ENCODE data around the gene SLC7A5.
"Not testable (repeated sequence)": the region's sequence is repeated elsewhere in the genome, so short reads cannot be mapped to it uniquely, and the experiment has no call there.

The SLC7A5 gene

DNA sequence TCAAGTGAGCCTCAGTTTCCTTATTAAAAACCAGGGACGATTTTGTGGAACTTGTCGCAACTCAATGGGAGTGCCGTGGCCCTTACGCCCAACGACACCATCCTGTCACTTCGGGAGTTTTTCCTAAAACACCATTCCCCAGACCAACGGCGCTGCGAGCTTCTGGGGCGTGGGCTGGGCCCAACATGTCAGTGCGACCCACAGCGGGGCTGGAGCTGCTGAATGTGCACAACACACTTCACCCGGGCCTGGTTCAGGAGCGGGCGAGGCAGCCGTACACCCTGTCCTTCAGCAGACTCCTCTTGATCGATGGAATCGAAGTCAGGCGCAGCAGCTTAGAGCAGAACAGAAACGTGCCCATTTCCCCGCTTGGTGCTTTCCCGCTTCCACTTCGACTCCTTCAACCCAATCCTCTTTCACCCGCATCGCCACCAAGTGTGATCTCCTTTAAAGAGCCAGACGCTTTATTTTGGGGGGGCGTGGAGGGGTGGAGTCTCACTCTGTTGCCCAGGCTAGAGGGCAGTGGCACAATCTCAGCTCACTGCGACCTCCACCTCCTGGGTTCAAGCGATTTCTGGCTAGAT is 13.2 kb upstream of the SLC7A5 start:
- TF ChIP-seq, protein P1, sequence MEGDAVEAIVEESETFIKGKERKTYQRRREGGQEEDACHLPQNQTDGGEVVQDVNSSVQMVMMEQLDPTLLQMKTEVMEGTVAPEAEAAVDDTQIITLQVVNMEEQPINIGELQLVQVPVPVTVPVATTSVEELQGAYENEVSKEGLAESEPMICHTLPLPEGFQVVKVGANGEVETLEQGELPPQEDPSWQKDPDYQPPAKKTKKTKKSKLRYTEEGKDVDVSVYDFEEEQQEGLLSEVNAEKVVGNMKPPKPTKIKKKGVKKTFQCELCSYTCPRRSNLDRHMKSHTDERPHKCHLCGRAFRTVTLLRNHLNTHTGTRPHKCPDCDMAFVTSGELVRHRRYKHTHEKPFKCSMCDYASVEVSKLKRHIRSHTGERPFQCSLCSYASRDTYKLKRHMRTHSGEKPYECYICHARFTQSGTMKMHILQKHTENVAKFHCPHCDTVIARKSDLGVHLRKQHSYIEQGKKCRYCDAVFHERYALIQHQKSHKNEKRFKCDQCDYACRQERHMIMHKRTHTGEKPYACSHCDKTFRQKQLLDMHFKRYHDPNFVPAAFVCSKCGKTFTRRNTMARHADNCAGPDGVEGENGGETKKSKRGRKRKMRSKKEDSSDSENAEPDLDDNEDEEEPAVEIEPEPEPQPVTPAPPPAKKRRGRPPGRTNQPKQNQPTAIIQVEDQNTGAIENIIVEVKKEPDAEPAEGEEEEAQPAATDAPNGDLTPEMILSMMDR (IDR thresholded peaks at IDR 0.05; ENCODE audit: extremely low read depth, insufficient read depth, missing control alignments), result no peak
- DNase-seq (ENCODE audit: low spot score), result no peak
- in situ Hi-C loops (cut with MboI; ENCODE audit: low pct_unique_long_range_greater_than_20kb, low sequenced_read_pairs, unreplicated experiment), result no loop called here

DNA sequence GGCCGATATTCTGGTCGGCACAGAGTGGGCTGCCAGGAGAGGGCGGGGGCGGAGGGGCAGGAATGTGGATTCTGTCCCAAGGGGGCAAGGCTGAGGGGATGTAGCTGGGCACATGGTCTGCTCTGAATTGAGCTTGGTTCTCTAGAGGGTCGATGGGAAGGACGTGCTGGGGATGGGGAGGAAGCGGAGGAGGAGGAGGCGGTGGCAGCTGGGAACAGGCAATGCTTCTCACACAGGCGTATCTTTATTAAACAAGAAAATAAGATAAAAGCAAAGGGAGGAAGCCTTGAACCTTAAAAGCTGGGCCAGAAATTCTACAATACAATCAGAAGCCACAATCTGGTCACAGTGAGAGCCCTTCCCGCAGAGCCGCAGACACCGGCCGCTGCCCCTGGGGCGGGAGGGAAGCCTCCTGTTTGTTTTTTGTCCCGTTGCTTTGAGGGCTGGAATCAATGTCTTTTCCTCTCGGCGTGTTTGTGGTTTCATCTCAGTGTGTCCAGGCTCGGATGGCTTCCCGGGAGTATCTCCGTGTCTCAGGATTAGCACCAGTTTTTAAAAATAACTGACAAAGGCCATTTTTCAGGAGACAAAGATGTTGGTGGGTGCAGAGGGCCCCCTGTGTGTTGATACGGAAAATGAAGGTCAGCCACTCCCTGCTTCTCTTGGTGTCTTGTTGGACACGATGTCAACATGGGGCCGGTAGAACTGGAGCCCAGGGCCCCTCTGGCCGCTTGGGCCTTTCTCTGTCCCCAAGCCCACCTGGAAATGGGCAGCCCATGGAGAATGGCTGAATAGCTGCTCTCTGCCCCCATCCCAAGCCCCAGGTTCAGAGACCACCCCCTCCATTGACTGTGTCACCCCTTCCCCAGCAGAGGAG is 12.3 kb upstream of the SLC7A5 start:
- in situ Hi-C loops (cut with MboI; ENCODE audit: low pct_unique_long_range_greater_than_20kb, low sequenced_read_pairs, unreplicated experiment), result no loop called here
- DNase-seq (ENCODE audit: low spot score), result no peak
- TF ChIP-seq, protein P1 (IDR thresholded peaks at IDR 0.05; ENCODE audit: extremely low read depth, insufficient read depth, missing control alignments), result no peak

DNA sequence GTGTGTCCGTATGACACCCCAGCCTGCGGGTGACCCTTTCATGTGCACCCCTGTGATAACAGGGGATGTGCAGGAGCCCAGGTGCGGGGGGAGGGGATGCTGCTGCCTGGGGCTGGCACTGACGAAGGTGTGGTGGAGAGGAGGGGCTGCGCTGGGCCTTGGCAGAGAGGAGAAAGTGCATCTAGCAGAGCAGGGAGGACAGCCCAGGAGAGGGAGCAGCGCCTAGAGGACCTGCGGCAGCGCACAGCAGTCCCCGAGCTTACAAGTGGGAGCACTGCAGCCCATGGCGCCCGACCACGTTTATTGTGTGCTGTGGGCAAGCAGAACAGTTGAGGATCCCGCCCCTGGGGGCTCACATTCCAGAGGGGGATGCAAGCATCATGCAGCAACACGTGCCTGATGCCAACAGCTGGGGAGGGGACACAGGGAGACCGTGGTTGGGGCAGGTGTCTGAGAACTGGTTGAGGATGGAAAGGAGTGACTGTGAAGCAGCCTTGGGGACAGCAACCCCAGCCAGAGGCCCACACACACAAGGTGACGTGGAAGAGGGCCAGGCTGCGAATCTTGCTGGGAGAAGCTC is 10.9 kb upstream of the SLC7A5 start:
- in situ Hi-C loops (cut with MboI; ENCODE audit: low pct_unique_long_range_greater_than_20kb, low sequenced_read_pairs, unreplicated experiment), result no loop called here
- no peak for DNase-seq (ENCODE audit: low spot score)
- TF ChIP-seq, protein P1 (IDR thresholded peaks at IDR 0.05; ENCODE audit: extremely low read depth, insufficient read depth, missing control alignments), result no peak

DNA sequence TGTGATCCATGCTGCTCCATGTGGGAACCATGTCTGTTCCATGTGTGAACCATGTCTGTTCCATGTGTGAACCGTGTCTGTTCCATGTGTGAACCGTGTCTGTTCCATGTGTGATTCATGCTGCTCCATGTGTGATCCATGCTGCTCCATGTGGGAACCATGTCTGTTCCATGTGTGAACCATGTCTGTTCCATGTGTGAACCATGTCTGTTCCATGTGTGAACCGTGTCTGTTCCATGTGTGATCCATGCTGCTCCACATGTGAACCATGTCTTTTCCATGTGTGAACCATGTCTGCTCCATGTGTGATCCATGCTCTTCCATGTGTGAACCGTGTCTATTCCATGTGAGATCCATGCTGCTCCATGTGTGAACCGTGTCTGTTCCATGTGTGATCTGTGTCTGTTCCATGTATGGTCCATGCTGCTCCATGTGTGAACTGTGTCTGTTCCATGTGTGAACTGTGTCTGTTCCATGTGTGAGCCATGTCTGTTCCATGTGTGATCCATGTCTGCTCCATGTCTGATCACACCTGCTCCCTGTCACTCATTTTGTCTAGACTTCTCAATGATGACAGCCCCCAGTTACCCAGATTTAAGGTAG is 10.2 kb upstream of the SLC7A5 start:
- DNase-seq (ENCODE audit: low spot score); in situ Hi-C loops (cut with MboI; ENCODE audit: low pct_unique_long_range_greater_than_20kb, low sequenced_read_pairs, unreplicated experiment): not testable (repeated sequence)

DNA sequence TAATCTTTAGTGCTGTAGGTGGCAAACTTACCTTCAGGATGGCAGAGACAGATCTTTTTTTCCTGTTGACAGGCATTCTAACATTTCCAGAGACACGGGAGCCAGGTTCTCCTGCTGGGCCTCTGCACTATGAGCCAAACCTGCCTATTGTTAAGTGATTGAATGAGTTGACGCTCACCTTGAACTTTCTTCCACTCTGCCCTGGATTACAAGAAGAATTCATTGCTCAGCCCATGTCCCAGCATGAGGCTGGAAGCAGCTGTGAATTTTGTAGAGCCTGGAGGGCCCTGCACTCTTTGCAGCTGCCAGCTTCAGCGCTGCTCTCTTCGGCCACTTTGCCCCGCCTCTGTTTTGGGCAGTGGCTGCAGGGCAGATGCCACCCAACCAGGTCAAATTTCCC is 9.4 kb upstream of the SLC7A5 start:
- in situ Hi-C loops (cut with MboI; ENCODE audit: low pct_unique_long_range_greater_than_20kb, low sequenced_read_pairs, unreplicated experiment), result no loop called here
- TF ChIP-seq, protein P1 (IDR thresholded peaks at IDR 0.05; ENCODE audit: extremely low read depth, insufficient read depth, missing control alignments), result no peak
- DNase-seq (ENCODE audit: low spot score), result no peak

DNA sequence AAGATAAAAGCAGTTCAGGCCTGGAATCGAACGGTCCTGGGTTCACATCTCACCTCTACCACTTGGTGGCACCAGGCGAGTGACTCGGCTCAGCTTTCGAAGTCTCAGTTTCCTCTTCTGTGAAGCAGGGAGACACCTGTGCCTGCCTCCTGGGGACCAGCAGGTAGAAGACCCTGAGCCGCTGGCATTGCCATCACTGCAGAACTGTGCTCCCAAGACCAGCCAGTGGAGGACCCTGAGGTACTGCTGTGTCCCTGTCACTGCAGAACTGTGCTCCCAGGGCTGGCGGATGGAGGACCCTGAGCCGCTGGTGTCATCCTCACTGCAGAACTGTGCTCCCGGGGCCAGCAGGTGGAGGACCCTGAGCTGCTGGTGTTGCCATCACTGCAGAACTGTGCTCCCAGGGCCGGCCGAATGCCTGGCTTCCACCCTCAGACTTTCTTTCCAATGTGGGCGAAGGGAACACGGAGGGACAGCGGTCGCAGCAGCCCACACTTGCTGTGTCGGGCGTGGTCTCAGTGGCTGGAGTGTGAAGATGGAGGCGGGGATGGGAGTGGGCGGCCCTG is 8.7 kb upstream of the SLC7A5 start:
- TF ChIP-seq, protein P1 (IDR thresholded peaks at IDR 0.05; ENCODE audit: extremely low read depth, insufficient read depth, missing control alignments), result peak; percentile 54
- in situ Hi-C loops (cut with MboI; ENCODE audit: low pct_unique_long_range_greater_than_20kb, low sequenced_read_pairs, unreplicated experiment), result no loop called here
- no peak for DNase-seq (ENCODE audit: low spot score)
